Heart right ventricle (tissue), 16 donors: ENCODE measurements around the gene SPACA6. TPM values are rescaled to one million over a fixed set of nuclear protein-coding genes. Genes with fewer than 3 reads are reported as not detected.

Experiments used
- ATAC-seq, 8 donors: fragments of 200-7000 bp; cut with Tn5 transposase; one replicate each; pipeline ENCODE4 v1.9.1; 2020; ENCODE audit warnings: mild to moderate bottlenecking in 8 of 8, moderate library complexity in 8 of 8, moderate number of reproducible peaks in 1 of 8
- DNase-seq, 2 donors: peaks; one replicate each; pipeline ENCODE4 v3.0.0-alpha.2; 2020
- H3K27ac ChIP-seq, 10 donors: fragments of 200-600 bp; sonication (generic) in 2 of 10; one replicate each; pipeline versions ENCODE4 v1.5.0 to v1.8.0; 2020 to 2022; ENCODE audit warnings: mild to moderate bottlenecking in 3 of 10
- H3K27me3 ChIP-seq, 7 donors: fragments of 200-600 bp; one replicate each; pipeline ENCODE4 v1.8.0; 2021 to 2022; ENCODE audit warnings: mild to moderate bottlenecking in 2 of 7
- H3K36me3 ChIP-seq, 9 donors: fragments of 200-600 bp; sonication (generic) in 1 of 9; one replicate each; pipeline versions ENCODE4 v1.5.0 to v1.8.0; 2020 to 2022; ENCODE audit warnings: mild to moderate bottlenecking in 2 of 9
- H3K4me1 ChIP-seq, 9 donors: fragments of 200-600 bp; sonication (generic) in 1 of 9; one replicate each; pipeline versions ENCODE4 v1.5.0 to v1.8.0; 2020 to 2022; ENCODE audit warnings: mild to moderate bottlenecking in 4 of 9
- H3K4me3 ChIP-seq, 10 donors: fragments of 200-600 bp; sonication (generic) in 2 of 10; one replicate each; pipeline versions ENCODE4 v1.5.0 to v1.8.0; 2020 to 2022; ENCODE audit warnings: mild to moderate bottlenecking in 7 of 10, moderate library complexity in 2 of 10
- H3K9me3 ChIP-seq, 11 donors: fragments of 200-600 bp in 10 of 11; sonication (generic) in 2 of 11; one replicate each; pipeline versions ENCODE4 v1.5.0 to v1.8.0; 2013 to 2022; ENCODE audit warnings: mild to moderate bottlenecking in 2 of 11, control low read depth in 1 of 11, moderate library complexity in 1 of 11
- CTCF ChIP-seq, 9 donors: fragments of 200-600 bp; sonication (generic) in 2 of 9; IDR thresholded peaks; one replicate each; pipeline versions ENCODE4 v1.5.0 to v1.8.0; 2021 to 2022; ENCODE audit warnings: antibody characterized with exemption in 9 of 9, mild to moderate bottlenecking in 5 of 9, moderate library complexity in 1 of 9
- WGBS, 2 donors: extraction: QIAGEN DNeasy Blood & Tissue Kit; methylation state at CpG; one replicate each; pipeline ENCODE4 v1.1.7; 2013; ENCODE audit warnings: inconsistent platforms in 1 of 2; 5-methylcytosine and 5-hydroxymethylcytosine counted together
- intact Hi-C, 10 donors: fragments of 100-400 bp; cut with DNase I; formaldehyde crosslinking; loops; one replicate each; pipeline versions ENCODE4 v1.11.1 to v1.14.2; 2022
- polyA plus RNA-seq, 2 donors: library from polyadenylated mRNA; stranded (reverse); fragments of 200-250 nt; gene quantifications; one replicate each; pipeline ENCODE4 v1.2.3, GENCODE V29; 2013
- total RNA-seq, 10 donors: library from RNA; stranded (reverse); fragmentation: NEBNext Ultra II Directional in 3 of 10; extraction: Animal tissue kit (Norgen Biotek cat#: 25700) in 3 of 10; gene quantifications; one replicate each; pipeline versions ENCODE4 v1.2.1 to v1.2.4, GENCODE V29; 2021 to 2023
- donor health status: Arrhythmogenic right ventricular cardiomyopathy.
- donor health status: ischemic (EF 13 %, LVEDD 7.1; RV severe dilation, severe dysfunction).
- donor health status: healthy with polysubstance abuse.
- donor health status: DM: no; HTN: yes; CAD: no.
- donor health status: DM: no; HTN: no; CAD: no.
- donor health status: ischemic (EF 25% LVEDD 6.9; RV normal size, moderate dysfunction).
- donor health status: ischemic (EF 25% LVEDD 5.7; RV mildly dilated, moderate dysfunction).
- donor health status: healthy.
- donor health status: DM: yes; HTN: yes; CAD: no.
- donor health status: Ischemic cardiomyopathy.
- donor health status: ischemic (EF 35%, LVEDD 5.7; RV mildly dilated, moderate dysfunction).
- donor health status: nonischemic (EF 11% LVEDD 7.7; RV severe dilation, severe dysfunction).
- donor health status: DM: yes; HTN: yes; CAD: no.
- donor health status: PGD.
- donor health status: ischemic (EF 29% LVEDD 5.4; RV normal size, mild dysfunction).
- donor health status: nonischemic (EF 23%, LVEDD 6.1; RV moderate dilation, normal function).

Gene SPACA6
- total and polyA plus RNA-seq, 12 donors: 6.4 to 45.1 (median 10.1) TPM

GRCh38 chr19:51739466-51740213, 46.5 kb downstream of the SPACA6 start:
- intact Hi-C loops: no loop called here
- peaks cover 0 to 57% (median 0%) of the 10 kb centered on the region in 9 donors for H3K4me1 ChIP-seq
- 74 to 79% methylated on average over 13 of the region's 13 CpGs for WGBS, 2 donors
- DNase-seq (no peak), ATAC-seq (no peak)
- H3K27me3 ChIP-seq: peaks cover 0 to 53% (median 22%) of the 10 kb centered on the region in 7 donors
- H3K4me3 ChIP-seq: no peak overlapping the region
- H3K36me3 ChIP-seq: peaks cover 0 to 1% (median 0%) of the 10 kb centered on the region in 9 donors
- H3K9me3 ChIP-seq: no peaks in the 10 kb centered on the region
- peak overlapping the region in 1 of 10 donors; percentile 34 for H3K27ac ChIP-seq
- no peak for TF ChIP-seq CTCF (IDR thresholded peaks at IDR 0.05)

- H3K4me1 ChIP-seq: peaks cover 0 to 54% (median 0%) of the 10 kb centered on the region in 9 donors
Observed at GRCh38 chr19:51740356-51740755, 47.2 kb downstream of the SPACA6 start.

GRCh38 chr19:51742789-51743188, 49.7 kb downstream of the SPACA6 start:
- Histone ChIP-seq H3K27me3 (peaks cover 0 to 33% (median 7%) of the 10 kb centered on the region in 7 donors), H3K9me3 (no peaks in the 10 kb centered on the region), H3K36me3 (peaks cover 0 to 24% (median 0%) of the 10 kb centered on the region in 9 donors), H3K27ac (no peak overlapping the region), H3K4me3 (no peak overlapping the region), H3K4me1 (peaks cover 0 to 37% (median 0%) of the 10 kb centered on the region in 9 donors)
- ATAC-seq (no peak), DNase-seq (no peak)
- WGBS, 2 donors: 53 to 54% methylated on average over 6 of the region's 6 CpGs
- intact Hi-C loops: no loop called here
- TF ChIP-seq CTCF (IDR thresholded peaks at IDR 0.05): no peak

More at GRCh38 chr19:51740356-51740755, 47.2 kb downstream of the SPACA6 start:
- peaks cover 0 to 7% (median 0%) of the 10 kb centered on the region in 9 donors for H3K36me3 ChIP-seq
- peaks cover 0 to 46% (median 16%) of the 10 kb centered on the region in 7 donors for H3K27me3 ChIP-seq
- no peak for ATAC-seq
- no peak overlapping the region for H3K4me3 ChIP-seq
- H3K27ac ChIP-seq: peak overlapping the region in 1 of 10 donors; percentile 34
- intact Hi-C loops: no loop called here
- WGBS, 2 donors: 62 to 74% methylated on average over 5 of the region's 5 CpGs
- no peaks in the 10 kb centered on the region for H3K9me3 ChIP-seq
- no peak for DNase-seq
- TF ChIP-seq CTCF (IDR thresholded peaks at IDR 0.05): no peak

DNA sequence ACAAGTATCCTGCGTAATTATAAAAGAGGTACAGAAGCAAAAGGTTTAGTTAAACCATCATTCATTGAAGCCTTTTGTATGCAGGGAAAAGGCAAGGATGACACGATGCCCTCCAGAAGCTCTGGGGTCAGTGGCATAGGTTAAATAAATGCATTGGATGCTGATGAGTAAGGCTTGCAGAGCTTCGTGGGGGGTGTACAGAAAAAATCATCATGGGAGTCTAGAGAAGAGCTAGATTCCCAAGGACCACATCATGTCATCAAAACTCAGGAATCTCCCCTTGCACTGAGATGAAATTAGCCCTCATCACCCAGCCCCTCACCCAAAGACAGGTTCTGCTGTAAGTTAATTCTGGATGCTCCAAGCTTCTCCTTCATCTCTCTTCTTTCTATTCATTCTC, 50.3 kb downstream of the SPACA6 start:
- no peak overlapping the region for H3K27ac ChIP-seq
- H3K9me3 ChIP-seq: no peaks in the 10 kb centered on the region
- H3K36me3 ChIP-seq: peaks cover 0 to 24% (median 0%) of the 10 kb centered on the region in 9 donors
- peaks cover 0 to 34% (median 7%) of the 10 kb centered on the region in 7 donors for H3K27me3 ChIP-seq
- ATAC-seq (no peak), DNase-seq (no peak)
- 87 to 88% methylated on average over 3 of the region's 3 CpGs for WGBS, 2 donors
- peaks cover 0 to 34% (median 0%) of the 10 kb centered on the region in 9 donors for H3K4me1 ChIP-seq
- intact Hi-C loops: no loop called here
- no peak for TF ChIP-seq CTCF (IDR thresholded peaks at IDR 0.05)
- no peak overlapping the region for H3K4me3 ChIP-seq
